Mesodermal cell (in vitro differentiated cells): ENCODE results near the gene MYOM3.

ENCODE experiments used
- H3K27ac ChIP-seq: 2 replicates; pipeline ENCODE4 v1.7.0; 2013; ENCODE audit warnings: mild to moderate bottlenecking, low read depth, low read length, moderate library complexity; ENCODE audit not compliant: severe bottlenecking
- H3K36me3 ChIP-seq: 2 replicates; pipeline ENCODE4 v1.7.1; 2013; ENCODE audit warnings: mild to moderate bottlenecking, low read length, moderate library complexity; ENCODE audit not compliant: control insufficient read depth, insufficient read depth
- H3K4me1 ChIP-seq: one replicate; pipeline ENCODE4 v1.7.1; 2013; ENCODE audit warnings: mild to moderate bottlenecking, low read length; ENCODE audit not compliant: insufficient read depth, control insufficient read depth, poor library complexity, severe bottlenecking
- H3K4me3 ChIP-seq: 2 replicates; pipeline ENCODE4 v1.7.0; 2013; ENCODE audit warnings: low read length, control low read depth, mild to moderate bottlenecking; ENCODE audit not compliant: insufficient read depth, poor library complexity, severe bottlenecking; ENCODE audit errors: extremely low read depth
- H3K9me3 ChIP-seq: 2 replicates; pipeline ENCODE4 v1.7.1; 2013; ENCODE audit warnings: mild to moderate bottlenecking, low read length, moderate library complexity; ENCODE audit not compliant: control insufficient read depth
- WGBS, 2 experiments: methylation state at CpG; one replicate each; pipeline ENCODE4 v1.1.5; 2013; ENCODE audit warnings: missing lambda C conversion rate in 2 of 2; ENCODE audit not compliant: insufficient coverage in 2 of 2; 5-methylcytosine and 5-hydroxymethylcytosine counted together

MYOM3 gene

GRCh38 chr1:24114753-24115152, 2.8 kb upstream of the MYOM3 start:
- H3K9me3 ChIP-seq: no peaks in the 10 kb centered on the region
- H3K36me3 ChIP-seq: no peaks in the 10 kb centered on the region
- no peak overlapping the region for H3K4me3 ChIP-seq
- WGBS, 2 experiments: 83 to 94% methylated on average over 6 of the region's 6 CpGs
- peaks cover 17% of the 10 kb centered on the region for H3K4me1 ChIP-seq
- no peak overlapping the region for H3K27ac ChIP-seq

GRCh38 chr1:24113641-24114033, 1.7 kb upstream of the MYOM3 start:
- H3K4me1 ChIP-seq: peaks cover 18% of the 10 kb centered on the region
- H3K36me3 ChIP-seq: no peaks in the 10 kb centered on the region
- H3K4me3 ChIP-seq: no peak overlapping the region
- 85 to 88% methylated on average over 5 to 6 of the region's 6 CpGs for WGBS, 2 experiments
- H3K27ac ChIP-seq: no peak overlapping the region
- H3K9me3 ChIP-seq: no peaks in the 10 kb centered on the region

GRCh38 chr1:24111262-24111995, 506 bp downstream of the MYOM3 start:
- H3K27ac ChIP-seq: no peak overlapping the region
- 90 to 95% methylated on average over 17 to 18 of the region's 20 CpGs for WGBS, 2 experiments
- peaks cover 33% of the 10 kb centered on the region for H3K4me1 ChIP-seq
- no peaks in the 10 kb centered on the region for H3K36me3 ChIP-seq
- H3K4me3 ChIP-seq: no peak overlapping the region
- H3K9me3 ChIP-seq: no peaks in the 10 kb centered on the region

- no peak overlapping the region for H3K27ac ChIP-seq
- H3K36me3 ChIP-seq: no peaks in the 10 kb centered on the region
- no peak overlapping the region for H3K4me3 ChIP-seq
- 87 to 88% methylated on average over 13 to 14 of the region's 14 CpGs for WGBS, 2 experiments
- H3K4me1 ChIP-seq: peaks cover 33% of the 10 kb centered on the region
- no peaks in the 10 kb centered on the region for H3K9me3 ChIP-seq
Observed at GRCh38 chr1:24110642-24111261, 1.2 kb downstream of the MYOM3 start.

GRCh38 chr1:24109686-24110475, 2.1 kb downstream of the MYOM3 start:
- Histone ChIP-seq H3K9me3 (no peaks in the 10 kb centered on the region), H3K36me3 (no peaks in the 10 kb centered on the region), H3K4me3 (no peak overlapping the region), H3K4me1 (peaks cover 33% of the 10 kb centered on the region), H3K27ac (no peak overlapping the region)
- 91 to 94% methylated on average over 7 to 12 of the region's 15 CpGs for WGBS, 2 experiments

GRCh38 chr1:24109166-24109483, 2.8 kb downstream of the MYOM3 start:
- peaks cover 33% of the 10 kb centered on the region for H3K4me1 ChIP-seq
- H3K27ac ChIP-seq: no peak overlapping the region
- no peaks in the 10 kb centered on the region for H3K36me3 ChIP-seq
- WGBS, 2 experiments: 77 to 100% methylated on average over 1 of the region's 1 CpG
- H3K9me3 ChIP-seq: no peaks in the 10 kb centered on the region
- H3K4me3 ChIP-seq: no peak overlapping the region

GRCh38 chr1:24108334-24109165, 3.4 kb downstream of the MYOM3 start:
- Histone ChIP-seq H3K9me3 (no peaks in the 10 kb centered on the region), H3K4me1 (peaks cover 33% of the 10 kb centered on the region), H3K36me3 (no peaks in the 10 kb centered on the region), H3K4me3 (no peak overlapping the region), H3K27ac (no peak overlapping the region)
- 86 to 93% methylated on average over 17 of the region's 22 CpGs for WGBS, 2 experiments

GRCh38 chr1:24107462-24108138, 4.3 kb downstream of the MYOM3 start:
- Histone ChIP-seq H3K27ac (peak overlapping the region; percentile 60), H3K9me3 (no peaks in the 10 kb centered on the region), H3K4me1 (peaks cover 33% of the 10 kb centered on the region), H3K4me3 (no peak overlapping the region), H3K36me3 (no peaks in the 10 kb centered on the region)
- 70 to 71% methylated on average over 10 to 14 of the region's 18 CpGs for WGBS, 2 experiments

- H3K4me1 ChIP-seq: peaks cover 16% of the 10 kb centered on the region
- H3K36me3 ChIP-seq: no peaks in the 10 kb centered on the region
- H3K27ac ChIP-seq: no peak overlapping the region
- H3K9me3 ChIP-seq: no peaks in the 10 kb centered on the region
- no peak overlapping the region for H3K4me3 ChIP-seq
- 86 to 93% methylated on average over 15 to 18 of the region's 19 CpGs for WGBS, 2 experiments
Observed at GRCh38 chr1:24105368-24106160, 6.4 kb downstream of the MYOM3 start.
